GM12878 (cell line): ENCODE measurements around the gene DGKQ. TPM values are rescaled to one million over a fixed set of nuclear protein-coding genes. Genes with fewer than 3 reads are reported as not detected.

Experiments used
- ATAC-seq: fragments of 200-7000 bp; cut with Tn5 transposase; 3 replicates; pipeline ENCODE4 v1.9.1; 2020; ENCODE audit warnings: mild to moderate bottlenecking, moderate library complexity
- BruUV-seq: library from RNA; stranded (reverse); fragments of 400-500 nt; replicated peaks from 2 replicates; lab custom pipeline; 2021; lab: Mats Ljungman, UMichigan
- CTCF ChIA-PET: fragments of 300-600 bp; sonication (Branson Sonifier 250); formaldehyde crosslinking; extraction: SDS; loops from one replicate; lab custom pipeline; 2021; ENCODE audit warnings: inconsistent platforms; lab: Yijun Ruan, JAX
- POLR2A ChIA-PET: fragments of 350-600 bp; formaldehyde crosslinking; extraction: SDS; loops from one replicate; lab custom pipeline; 2021; ENCODE audit warnings: inconsistent platforms; lab: Charles Lee
- RAD21 ChIA-PET: fragments of 300-600 bp; sonication (Branson Sonifier 250); formaldehyde crosslinking; loops from one replicate; lab custom pipeline; 2023; ENCODE audit warnings: antibody characterized with exemption; ENCODE audit not compliant: unreplicated experiment; lab: Charles Lee
- SMC1A ChIA-PET: fragments of 300-600 bp; sonication (Branson Sonifier 250); formaldehyde crosslinking; loops from one replicate; lab custom pipeline; 2023; ENCODE audit not compliant: unreplicated experiment, uncharacterized antibody; lab: Charles Lee
- DNase-seq: peaks from one replicate; pipeline ENCODE4 v3.0.0-alpha.2; 2011; ENCODE audit warnings: low read depth, low spot score
- FAIRE-seq: peaks from 3 replicates; lab custom pipeline; 2011; peaks lifted over from hg19 to GRCh38; lab: Jason Lieb, UNC
- H2AFZ ChIP-seq: 2 replicates; pipeline ENCODE4 v1.6.0; 2011; ENCODE audit warnings: low read depth, low read length, control low read depth; ENCODE audit not compliant: control insufficient read depth
- H3K27ac ChIP-seq: 2 replicates; pipeline ENCODE4 v1.5.1; 2011; ENCODE audit warnings: control low read depth; ENCODE audit not compliant: control insufficient read depth, insufficient read depth
- H3K27me3 ChIP-seq, 2 experiments: replicated peaks in 1 of 2; 2 replicates each; pipeline versions ENCODE4 v1.6.0 to v1.6.1; 2011; ENCODE audit warnings: low read length in 1 of 2; ENCODE audit not compliant: control insufficient read depth in 2 of 2, insufficient read depth in 2 of 2
- H3K36me3 ChIP-seq, 2 experiments: 2 replicates each; pipeline ENCODE4 v1.5.1; 2011; ENCODE audit warnings: low read length in 1 of 2; ENCODE audit not compliant: control insufficient read depth in 2 of 2, insufficient read depth in 2 of 2
- H3K4me1 ChIP-seq: 2 replicates; pipeline ENCODE4 v1.6.1; 2011; ENCODE audit warnings: mild to moderate bottlenecking, low read length, moderate library complexity, mixed read lengths; ENCODE audit not compliant: control insufficient read depth, insufficient read depth
- H3K4me2 ChIP-seq: 2 replicates; pipeline ENCODE4 v1.6.0; 2011; ENCODE audit warnings: control low read depth; ENCODE audit not compliant: control insufficient read depth, insufficient read depth
- H3K4me3 ChIP-seq: fragments of 200-600 bp; sonication (generic); 2 replicates; pipeline ENCODE4 v1.5.1; 2016
- H3K79me2 ChIP-seq: 2 replicates; pipeline ENCODE4 v1.6.0; 2011; ENCODE audit warnings: low read length; ENCODE audit not compliant: control insufficient read depth, insufficient read depth
- H3K9ac ChIP-seq: 2 replicates; pipeline ENCODE4 v1.8.0; 2011; ENCODE audit warnings: low read length, control low read depth, mixed read lengths; ENCODE audit not compliant: control insufficient read depth, insufficient read depth
- H3K9me3 ChIP-seq: replicated peaks from 3 replicates; pipeline ENCODE4 v1.5.1; 2011; ENCODE audit warnings: mild to moderate bottlenecking, low read length; ENCODE audit not compliant: control insufficient read depth, insufficient read depth
- H4K20me1 ChIP-seq: 2 replicates; pipeline ENCODE4 v1.6.0; 2011; ENCODE audit not compliant: control insufficient read depth, insufficient read depth
- CBFB ChIP-seq: IDR thresholded peaks from 2 replicates; pipeline ENCODE4 v1.6.1; 2016; ENCODE audit warnings: antibody characterized with exemption, low read depth
- CHD2 ChIP-seq: IDR thresholded peaks from 2 replicates; pipeline ENCODE4 v1.6.1; 2011; ENCODE audit warnings: low read depth, low read length, improper control_type of control experiment, borderline replicate concordance
- EGR1 ChIP-seq, 2 experiments: IDR thresholded peaks; 1 replicate in 1 of 2; 2 replicates in 1 of 2; pipeline ENCODE4 v1.6.1; 2011 to 2012; ENCODE audit warnings: low read depth in 2 of 2, low read length in 2 of 2, borderline replicate concordance in 1 of 2, mild to moderate bottlenecking in 1 of 2, moderate library complexity in 1 of 2
- FOS ChIP-seq: IDR thresholded peaks from 3 replicates; pipeline ENCODE4 v1.6.1; 2011; ENCODE audit warnings: borderline replicate concordance; ENCODE audit not compliant: insufficient read length; ENCODE audit errors: extremely low read depth
- NR2C1 ChIP-seq: fragments of 450-650 bp; IDR thresholded peaks from 2 replicates; pipeline ENCODE4 v1.6.1; 2017; ENCODE audit warnings: antibody characterized with exemption, mild to moderate bottlenecking, moderate library complexity
- PAX8 ChIP-seq: fragments of 450-650 bp; IDR thresholded peaks from 2 replicates; pipeline ENCODE4 v1.6.1; 2017; ENCODE audit warnings: mild to moderate bottlenecking, moderate library complexity
- POLR2AphosphoS5 ChIP-seq: IDR thresholded peaks from 2 replicates; pipeline ENCODE4 v1.6.1; 2011; ENCODE audit warnings: mild to moderate bottlenecking, low read length, inconsistent platforms
- RAD21 ChIP-seq: IDR thresholded peaks from 2 replicates; pipeline ENCODE4 v1.6.1; 2011; ENCODE audit warnings: mild to moderate bottlenecking, low read depth, low read length, moderate library complexity; ENCODE audit not compliant: insufficient read depth
- RELA ChIP-seq: fragments of 450-650 bp; IDR thresholded peaks from 2 replicates; pipeline ENCODE4 v1.8.0; 2014; ENCODE audit warnings: borderline replicate concordance; ENCODE audit not compliant: partially characterized antibody
- SIN3A ChIP-seq: IDR thresholded peaks from 2 replicates; pipeline ENCODE4 v1.6.1; 2012; ENCODE audit warnings: low read depth, low read length, improper control_type of control experiment
- STAT3 ChIP-seq: IDR thresholded peaks from 2 replicates; pipeline ENCODE4 v1.6.1; 2011; ENCODE audit warnings: low read depth, low read length, improper control_type of control experiment
- TCF3 ChIP-seq: IDR thresholded peaks from 2 replicates; pipeline ENCODE4 v1.6.1; 2012; ENCODE audit warnings: low read depth, mild to moderate bottlenecking, low read length, borderline replicate concordance; ENCODE audit not compliant: insufficient read depth
- ZNF274 ChIP-seq: IDR thresholded peaks from one replicate; pipeline ENCODE4 v1.8.0; 2011; ENCODE audit not compliant: insufficient read length, insufficient read depth
- WGBS: methylation state at CpG from one replicate; pipeline ENCODE4 v1.1.6; 2016; ENCODE audit warnings: low lambda C conversion rate; ENCODE audit not compliant: insufficient replicate concordance, insufficient coverage; ENCODE audit errors: missing lambda C conversion rate; 5-methylcytosine and 5-hydroxymethylcytosine counted together
- in situ Hi-C: fragments of 300-500 bp; cut with MboI; formaldehyde crosslinking; loops from 9 replicates; pipeline ENCODE4 v1.14.3; 2018; ENCODE audit warnings: mixed read lengths
- intact Hi-C: fragments of 100-400 bp; cut with micrococcal nuclease; formaldehyde crosslinking; loops from one replicate; pipeline ENCODE4 v1.14.2; 2022; ENCODE audit not compliant: unreplicated experiment
- polyA plus RNA-seq, 11 experiments: library from polyadenylated mRNA; depleted of rRNA in 4 of 11; unstranded in 6 of 11; stranded (reverse) in 5 of 11; fragments of >200 nt; fragmentation: Nextera tagmentation in 4 of 11; fragmentation: Illumina TruSeq in 1 of 11; extraction: Ambion mirVana in 4 of 11; extraction: Trizol in 1 of 11; gene quantifications; 1 replicate in 1 of 11; 2 replicates in 10 of 11; pipeline versions ENCODE4 v1.2.1 to v1.2.3, GENCODE V29; 2011 to 2016; ENCODE audit warnings: inconsistent platforms in 2 of 11, missing spikeins in 2 of 11, low read depth in 1 of 11
- total RNA-seq, 4 experiments: library from RNA; depleted of rRNA in 3 of 4; stranded (reverse); fragments of >200 nt in 3 of 4; fragmentation: Illumina TruSeq in 1 of 4; extraction: Trizol in 1 of 4; gene quantifications; 2 replicates each; pipeline versions ENCODE4 v1.2.1 to v1.2.3, GENCODE V29; 2013 to 2021
- TF ChIP-seq, protein P1 (sequence below): fragments of 150-350 bp; IDR thresholded peaks from 2 replicates; pipeline ENCODE4 v1.6.1; 2014; ENCODE audit warnings: mild to moderate bottlenecking, low read depth, low read length
- TF ChIP-seq, protein P2 (sequence below): fragments of 450-650 bp; IDR thresholded peaks from 2 replicates; pipeline ENCODE4 v1.6.1; 2017; ENCODE audit warnings: antibody characterized with exemption, mild to moderate bottlenecking, moderate library complexity

Gene DGKQ
- total and polyA plus RNA-seq, 10 of the 15 experiments (the other 5 are each of a cell fraction or from before 2014, with no cell fraction given): 0.11 to 10.5 (median 1.4) TPM

DNA sequence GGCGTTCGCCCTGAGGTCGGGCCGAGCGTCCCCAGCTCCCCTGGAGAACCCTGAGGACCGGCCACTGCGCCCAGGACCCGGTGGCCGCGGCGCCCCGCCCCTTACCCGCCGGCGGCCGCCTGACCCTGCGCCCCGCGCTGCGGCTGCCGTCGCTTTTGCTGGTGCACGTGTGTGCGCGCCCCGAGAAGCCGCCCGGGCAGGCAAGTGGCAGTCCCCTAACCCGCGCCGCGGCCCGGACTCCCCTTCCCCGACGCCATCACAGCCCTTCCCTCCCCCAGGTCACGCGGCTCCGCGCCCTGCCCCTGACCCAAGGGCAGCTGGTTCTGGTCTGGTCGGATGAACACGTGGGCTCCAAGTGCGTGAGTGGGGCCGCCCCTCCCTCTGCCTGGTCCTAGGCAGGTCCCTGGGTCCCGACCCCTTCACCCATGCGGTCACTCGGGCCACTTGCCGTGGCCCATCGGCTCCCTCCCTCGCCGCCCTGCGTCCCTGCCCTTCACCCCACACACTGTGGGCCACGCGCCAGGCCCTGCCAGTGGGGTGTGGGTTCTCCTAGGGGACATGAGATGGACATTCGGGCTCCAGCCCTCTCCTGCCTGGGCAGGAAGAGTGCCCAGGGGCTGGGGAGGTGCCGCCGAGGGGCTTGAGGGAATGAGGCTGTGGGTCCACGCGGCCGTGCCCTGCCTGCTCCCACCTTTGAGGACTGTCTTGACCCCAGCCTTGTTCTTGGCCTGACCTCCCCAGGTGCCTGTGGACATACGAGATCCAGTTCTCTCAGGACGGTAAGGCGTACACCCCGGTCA, 30.1 kb upstream of the DGKQ start:
- Histone ChIP-seq H3K4me3 (no peak overlapping the region), H3K79me2 (no peaks in the 10 kb centered on the region), H3K36me3 (no peaks in the 10 kb centered on the region), H3K27ac (no peak overlapping the region), H3K9ac (no peak overlapping the region), H3K4me2 (no peak overlapping the region), H2AFZ (no peak overlapping the region), H3K9me3 (no peaks in the 10 kb centered on the region; the same call in 2 of the 3 replicates), H3K27me3 (peaks cover 0 to under 1% of the 10 kb centered on the region in 2 experiments), H3K4me1 (no peaks in the 10 kb centered on the region), H4K20me1 (no peaks in the 10 kb centered on the region)
- in situ Hi-C loops: no loop called here
- intact Hi-C loops: no loop called here
- ChIA-PET POLR2A (no interaction called here), SMC1A (no interaction called here), CTCF (no interaction called here), RAD21 (no interaction called here)
- WGBS: 72% methylated on average over 49 of the region's 63 CpGs
- no peak for TF ChIP-seq POLR2AphosphoS5
- TF ChIP-seq RELA: no peak
- no peak for TF ChIP-seq CHD2
- TF ChIP-seq TCF3: no peak
- TF ChIP-seq SIN3A: no peak
- no peak for TF ChIP-seq STAT3
- TF ChIP-seq PAX8: no peak
- TF ChIP-seq CBFB: no peak
- TF ChIP-seq, protein P1, sequence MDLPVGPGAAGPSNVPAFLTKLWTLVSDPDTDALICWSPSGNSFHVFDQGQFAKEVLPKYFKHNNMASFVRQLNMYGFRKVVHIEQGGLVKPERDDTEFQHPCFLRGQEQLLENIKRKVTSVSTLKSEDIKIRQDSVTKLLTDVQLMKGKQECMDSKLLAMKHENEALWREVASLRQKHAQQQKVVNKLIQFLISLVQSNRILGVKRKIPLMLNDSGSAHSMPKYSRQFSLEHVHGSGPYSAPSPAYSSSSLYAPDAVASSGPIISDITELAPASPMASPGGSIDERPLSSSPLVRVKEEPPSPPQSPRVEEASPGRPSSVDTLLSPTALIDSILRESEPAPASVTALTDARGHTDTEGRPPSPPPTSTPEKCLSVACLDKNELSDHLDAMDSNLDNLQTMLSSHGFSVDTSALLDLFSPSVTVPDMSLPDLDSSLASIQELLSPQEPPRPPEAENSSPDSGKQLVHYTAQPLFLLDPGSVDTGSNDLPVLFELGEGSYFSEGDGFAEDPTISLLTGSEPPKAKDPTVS: no peak
- no peak for TF ChIP-seq NR2C1
- TF ChIP-seq RAD21: no peak
- TF ChIP-seq, protein P2, sequence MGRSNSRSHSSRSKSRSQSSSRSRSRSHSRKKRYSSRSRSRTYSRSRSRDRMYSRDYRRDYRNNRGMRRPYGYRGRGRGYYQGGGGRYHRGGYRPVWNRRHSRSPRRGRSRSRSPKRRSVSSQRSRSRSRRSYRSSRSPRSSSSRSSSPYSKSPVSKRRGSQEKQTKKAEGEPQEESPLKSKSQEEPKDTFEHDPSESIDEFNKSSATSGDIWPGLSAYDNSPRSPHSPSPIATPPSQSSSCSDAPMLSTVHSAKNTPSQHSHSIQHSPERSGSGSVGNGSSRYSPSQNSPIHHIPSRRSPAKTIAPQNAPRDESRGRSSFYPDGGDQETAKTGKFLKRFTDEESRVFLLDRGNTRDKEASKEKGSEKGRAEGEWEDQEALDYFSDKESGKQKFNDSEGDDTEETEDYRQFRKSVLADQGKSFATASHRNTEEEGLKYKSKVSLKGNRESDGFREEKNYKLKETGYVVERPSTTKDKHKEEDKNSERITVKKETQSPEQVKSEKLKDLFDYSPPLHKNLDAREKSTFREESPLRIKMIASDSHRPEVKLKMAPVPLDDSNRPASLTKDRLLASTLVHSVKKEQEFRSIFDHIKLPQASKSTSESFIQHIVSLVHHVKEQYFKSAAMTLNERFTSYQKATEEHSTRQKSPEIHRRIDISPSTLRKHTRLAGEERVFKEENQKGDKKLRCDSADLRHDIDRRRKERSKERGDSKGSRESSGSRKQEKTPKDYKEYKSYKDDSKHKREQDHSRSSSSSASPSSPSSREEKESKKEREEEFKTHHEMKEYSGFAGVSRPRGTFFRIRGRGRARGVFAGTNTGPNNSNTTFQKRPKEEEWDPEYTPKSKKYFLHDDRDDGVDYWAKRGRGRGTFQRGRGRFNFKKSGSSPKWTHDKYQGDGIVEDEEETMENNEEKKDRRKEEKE: no peak
- no peak for TF ChIP-seq FOS
- no peak for TF ChIP-seq ZNF274
- TF ChIP-seq EGR1 (IDR thresholded peaks at IDR 0.05; ENCODE audit: borderline replicate concordance in 1 of 2, low read depth in 2 of 2, low read length in 2 of 2): no peak
- ATAC-seq: no peak
- BruUV-seq: no TSS peak
- FAIRE-seq: no peak
- no peak for DNase-seq
